SK-N-SH treated with all-trans-retinoic acid at 6 μM for 48 hours (cell line): ENCODE results near the gene RGR.

Experiments
- ATAC-seq: fragments of 200-7000 bp; cut with Tn5 transposase; 3 replicates; pipeline ENCODE4 v1.9.1; 2020; ENCODE audit warnings: mild to moderate bottlenecking, moderate library complexity
- ARNTL ChIP-seq: fragments of 450-650 bp; formaldehyde crosslinking; IDR thresholded peaks from 2 replicates; pipeline ENCODE4 v1.5.0; 2020; ENCODE audit warnings: low read depth, mild to moderate bottlenecking, moderate library complexity, borderline replicate concordance
- BACH2 ChIP-seq: fragments of 250-450 bp; sonication (Bioruptor Pico); IDR thresholded peaks from 2 replicates; pipeline ENCODE4 v1.9.0; 2021; ENCODE audit warnings: mild to moderate bottlenecking, borderline replicate concordance
- CSDC2 ChIP-seq: fragments of 250-450 bp; sonication (Bioruptor Pico); IDR thresholded peaks from 2 replicates; pipeline ENCODE4 v1.5.0; 2020; ENCODE audit warnings: mild to moderate bottlenecking, moderate library complexity
- ESRRG ChIP-seq: fragments of 250-450 bp; sonication (Bioruptor Pico); IDR thresholded peaks from 2 replicates; pipeline ENCODE4 v1.6.1; 2021; ENCODE audit warnings: mild to moderate bottlenecking
- GLIS3 ChIP-seq: fragments of 250-450 bp; sonication (Bioruptor Pico); IDR thresholded peaks from 2 replicates; pipeline ENCODE4 v1.5.0; 2020; ENCODE audit warnings: mild to moderate bottlenecking, moderate library complexity
- ISL1 ChIP-seq: fragments of 250-450 bp; sonication (Bioruptor Pico); IDR thresholded peaks from 2 replicates; pipeline ENCODE4 v2.1.2; 2022; ENCODE audit warnings: mild to moderate bottlenecking, moderate library complexity
- OSR1 ChIP-seq: fragments of 250-450 bp; sonication (Bioruptor Pico); IDR thresholded peaks from 2 replicates; pipeline ENCODE4 v1.8.0; 2022; ENCODE audit warnings: moderate library complexity, mild to moderate bottlenecking, inconsistent platforms
- PPARA ChIP-seq: fragments of 250-450 bp; sonication (Bioruptor Pico); IDR thresholded peaks from 2 replicates; pipeline ENCODE4 v1.5.0; 2020; ENCODE audit warnings: mild to moderate bottlenecking, borderline replicate concordance
- RARB ChIP-seq: fragments of 250-450 bp; sonication (Bioruptor Pico); IDR thresholded peaks from 2 replicates; pipeline ENCODE4 v1.8.0; 2021; ENCODE audit warnings: mild to moderate bottlenecking, moderate library complexity
- SNAI2 ChIP-seq: fragments of 250-450 bp; sonication (Bioruptor Pico); IDR thresholded peaks from 2 replicates; pipeline ENCODE4 v1.5.0; 2020; ENCODE audit warnings: mild to moderate bottlenecking, moderate library complexity
- TCF4 ChIP-seq: fragments of 250-450 bp; sonication (Bioruptor Pico); IDR thresholded peaks from 2 replicates; pipeline ENCODE4 v1.8.0; 2021; ENCODE audit warnings: mild to moderate bottlenecking, moderate library complexity, borderline replicate concordance
- TOX ChIP-seq: fragments of 250-450 bp; sonication (Bioruptor Pico); IDR thresholded peaks from 2 replicates; pipeline ENCODE4 v1.8.0; 2021; ENCODE audit warnings: mild to moderate bottlenecking, moderate library complexity, borderline replicate concordance
- ZC3H10 ChIP-seq: fragments of 250-450 bp; sonication (Bioruptor Pico); IDR thresholded peaks from 2 replicates; pipeline ENCODE4 v1.5.1; 2021; ENCODE audit warnings: mild to moderate bottlenecking, moderate library complexity
- ZFP3 ChIP-seq: fragments of 250-450 bp; sonication (Bioruptor Pico); IDR thresholded peaks from 2 replicates; pipeline ENCODE4 v1.5.0; 2020; ENCODE audit warnings: mild to moderate bottlenecking, moderate library complexity
- ZFP30 ChIP-seq: fragments of 450-650 bp; formaldehyde crosslinking; IDR thresholded peaks from 2 replicates; pipeline ENCODE4 v1.5.0; 2022; ENCODE audit warnings: mild to moderate bottlenecking, moderate library complexity
- ZNF565 ChIP-seq: fragments of 450-650 bp; formaldehyde crosslinking; conservative IDR thresholded peaks from 2 replicates; pipeline ENCODE4 v1.5.0; 2020; ENCODE audit warnings: low read depth, mild to moderate bottlenecking, moderate library complexity
- ZNF70 ChIP-seq: fragments of 450-650 bp; formaldehyde crosslinking; IDR thresholded peaks from 2 replicates; pipeline ENCODE4 v1.5.0; 2020; ENCODE audit warnings: mild to moderate bottlenecking, moderate library complexity
- ZNF8 ChIP-seq: fragments of 450-650 bp; formaldehyde crosslinking; IDR thresholded peaks from 2 replicates; pipeline ENCODE4 v1.5.0; 2020; ENCODE audit warnings: mild to moderate bottlenecking, moderate library complexity
- TF ChIP-seq, protein P1 (sequence below): fragments of 250-450 bp; sonication (Bioruptor Pico); IDR thresholded peaks from 2 replicates; pipeline ENCODE4 v1.8.0; 2021; ENCODE audit warnings: low read depth, mild to moderate bottlenecking, moderate library complexity, borderline replicate concordance
- TF ChIP-seq, protein P2 (sequence below): fragments of 250-450 bp; sonication (Bioruptor Pico); IDR thresholded peaks from 2 replicates; pipeline ENCODE4 v1.8.0; 2020; ENCODE audit warnings: mild to moderate bottlenecking, moderate library complexity, borderline replicate concordance
- TF ChIP-seq, protein P3 (sequence below): fragments of 250-450 bp; sonication (Bioruptor Pico); IDR thresholded peaks from 2 replicates; pipeline ENCODE4 v1.5.0; 2020; ENCODE audit warnings: mild to moderate bottlenecking, moderate library complexity
- TF ChIP-seq, protein P4 (sequence below): fragments of 250-450 bp; sonication (Bioruptor Pico); IDR thresholded peaks from 2 replicates; pipeline ENCODE4 v1.5.1; 2021; ENCODE audit warnings: mild to moderate bottlenecking, moderate library complexity
- TF ChIP-seq, protein P5 (sequence below): fragments of 250-450 bp; sonication (Bioruptor Pico); IDR thresholded peaks from 2 replicates; pipeline ENCODE4 v1.5.1; 2020; ENCODE audit warnings: low read depth, mild to moderate bottlenecking, moderate library complexity

RGR gene

DNA sequence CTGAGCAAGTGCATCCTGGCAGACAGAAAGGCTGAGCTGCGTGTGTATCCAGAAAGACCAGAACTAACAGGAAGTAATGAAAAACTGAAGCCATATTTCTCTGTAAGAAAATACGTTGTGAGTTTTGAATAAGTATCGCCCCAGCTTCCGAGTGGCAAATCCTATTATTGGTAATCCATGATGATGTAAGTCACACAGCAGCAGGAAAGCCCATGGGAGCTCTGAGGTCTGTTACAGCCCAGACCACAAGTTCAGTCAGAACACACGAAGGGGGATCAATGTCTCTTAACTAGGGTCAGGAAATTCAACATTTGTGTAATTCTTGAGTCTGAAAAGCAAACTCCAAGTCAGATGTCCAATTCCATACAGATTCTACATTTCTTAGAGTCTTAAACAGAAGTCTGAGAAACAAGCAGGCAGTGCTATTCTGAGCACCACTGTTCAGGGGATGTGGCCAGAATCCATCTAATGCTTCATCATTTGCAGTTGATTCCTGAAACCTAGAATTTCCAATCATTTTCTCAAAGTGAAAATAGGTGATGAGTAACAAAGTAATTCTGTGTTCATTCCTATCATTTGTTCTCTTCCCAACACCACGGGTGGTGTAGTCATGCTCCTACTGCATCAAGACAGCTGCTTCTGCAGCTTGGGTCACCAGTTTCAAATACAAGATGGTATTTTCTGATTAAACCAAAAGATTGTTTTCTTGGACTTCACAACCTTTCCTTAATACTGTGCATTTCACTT lies 19.3 kb upstream of the RGR start, which contains the start of gene LRIT2 (continued):
- TF ChIP-seq ZC3H10 (CRISPR knock-in tag): no peak

DNA sequence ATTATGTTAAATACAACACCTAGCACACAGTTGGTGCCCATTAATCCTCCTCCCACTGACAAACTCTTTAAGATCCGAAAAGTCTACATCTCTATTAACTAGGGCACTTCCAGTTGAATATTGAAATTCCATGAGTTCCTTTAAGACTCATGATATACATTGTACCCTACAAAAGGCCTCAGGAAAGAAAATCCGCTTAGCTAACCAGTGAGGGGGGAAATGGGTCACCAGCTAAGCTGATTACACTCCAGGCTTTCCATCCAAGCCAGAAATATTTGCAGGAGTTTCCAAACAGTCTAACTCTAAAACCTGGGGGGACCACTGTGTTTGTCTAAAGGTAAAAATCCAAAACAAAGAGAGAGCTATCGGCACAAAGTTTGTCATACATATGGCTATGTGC lies 18.2 kb upstream of the RGR start:
- TF ChIP-seq, protein P1, sequence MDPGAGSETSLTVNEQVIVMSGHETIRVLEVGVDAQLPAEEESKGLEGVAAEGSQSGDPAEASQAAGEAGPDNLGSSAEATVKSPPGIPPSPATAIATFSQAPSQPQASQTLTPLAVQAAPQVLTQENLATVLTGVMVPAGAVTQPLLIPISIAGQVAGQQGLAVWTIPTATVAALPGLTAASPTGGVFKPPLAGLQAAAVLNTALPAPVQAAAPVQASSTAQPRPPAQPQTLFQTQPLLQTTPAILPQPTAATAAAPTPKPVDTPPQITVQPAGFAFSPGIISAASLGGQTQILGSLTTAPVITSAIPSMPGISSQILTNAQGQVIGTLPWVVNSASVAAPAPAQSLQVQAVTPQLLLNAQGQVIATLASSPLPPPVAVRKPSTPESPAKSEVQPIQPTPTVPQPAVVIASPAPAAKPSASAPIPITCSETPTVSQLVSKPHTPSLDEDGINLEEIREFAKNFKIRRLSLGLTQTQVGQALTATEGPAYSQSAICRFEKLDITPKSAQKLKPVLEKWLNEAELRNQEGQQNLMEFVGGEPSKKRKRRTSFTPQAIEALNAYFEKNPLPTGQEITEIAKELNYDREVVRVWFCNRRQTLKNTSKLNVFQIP (CRISPR knock-in tag): no peak
- TF ChIP-seq TCF4 (no peak), ZFP3 (CRISPR knock-in tag) (no peak), OSR1 (CRISPR knock-in tag) (no peak), ZNF8 (CRISPR knock-in tag) (no peak), ISL1 (no peak), ZNF565 (no peak), BACH2 (CRISPR knock-in tag) (no peak), GLIS3 (no peak), ESRRG (CRISPR knock-in tag) (no peak), CSDC2 (no peak), SNAI2 (no peak), RARB (CRISPR knock-in tag) (no peak), ZC3H10 (CRISPR knock-in tag) (no peak), TOX (CRISPR knock-in tag) (no peak)
- TF ChIP-seq, protein P2, sequence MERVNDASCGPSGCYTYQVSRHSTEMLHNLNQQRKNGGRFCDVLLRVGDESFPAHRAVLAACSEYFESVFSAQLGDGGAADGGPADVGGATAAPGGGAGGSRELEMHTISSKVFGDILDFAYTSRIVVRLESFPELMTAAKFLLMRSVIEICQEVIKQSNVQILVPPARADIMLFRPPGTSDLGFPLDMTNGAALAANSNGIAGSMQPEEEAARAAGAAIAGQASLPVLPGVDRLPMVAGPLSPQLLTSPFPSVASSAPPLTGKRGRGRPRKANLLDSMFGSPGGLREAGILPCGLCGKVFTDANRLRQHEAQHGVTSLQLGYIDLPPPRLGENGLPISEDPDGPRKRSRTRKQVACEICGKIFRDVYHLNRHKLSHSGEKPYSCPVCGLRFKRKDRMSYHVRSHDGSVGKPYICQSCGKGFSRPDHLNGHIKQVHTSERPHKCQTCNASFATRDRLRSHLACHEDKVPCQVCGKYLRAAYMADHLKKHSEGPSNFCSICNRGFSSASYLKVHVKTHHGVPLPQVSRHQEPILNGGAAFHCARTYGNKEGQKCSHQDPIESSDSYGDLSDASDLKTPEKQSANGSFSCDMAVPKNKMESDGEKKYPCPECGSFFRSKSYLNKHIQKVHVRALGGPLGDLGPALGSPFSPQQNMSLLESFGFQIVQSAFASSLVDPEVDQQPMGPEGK (CRISPR knock-in tag): no peak
- TF ChIP-seq, protein P3, sequence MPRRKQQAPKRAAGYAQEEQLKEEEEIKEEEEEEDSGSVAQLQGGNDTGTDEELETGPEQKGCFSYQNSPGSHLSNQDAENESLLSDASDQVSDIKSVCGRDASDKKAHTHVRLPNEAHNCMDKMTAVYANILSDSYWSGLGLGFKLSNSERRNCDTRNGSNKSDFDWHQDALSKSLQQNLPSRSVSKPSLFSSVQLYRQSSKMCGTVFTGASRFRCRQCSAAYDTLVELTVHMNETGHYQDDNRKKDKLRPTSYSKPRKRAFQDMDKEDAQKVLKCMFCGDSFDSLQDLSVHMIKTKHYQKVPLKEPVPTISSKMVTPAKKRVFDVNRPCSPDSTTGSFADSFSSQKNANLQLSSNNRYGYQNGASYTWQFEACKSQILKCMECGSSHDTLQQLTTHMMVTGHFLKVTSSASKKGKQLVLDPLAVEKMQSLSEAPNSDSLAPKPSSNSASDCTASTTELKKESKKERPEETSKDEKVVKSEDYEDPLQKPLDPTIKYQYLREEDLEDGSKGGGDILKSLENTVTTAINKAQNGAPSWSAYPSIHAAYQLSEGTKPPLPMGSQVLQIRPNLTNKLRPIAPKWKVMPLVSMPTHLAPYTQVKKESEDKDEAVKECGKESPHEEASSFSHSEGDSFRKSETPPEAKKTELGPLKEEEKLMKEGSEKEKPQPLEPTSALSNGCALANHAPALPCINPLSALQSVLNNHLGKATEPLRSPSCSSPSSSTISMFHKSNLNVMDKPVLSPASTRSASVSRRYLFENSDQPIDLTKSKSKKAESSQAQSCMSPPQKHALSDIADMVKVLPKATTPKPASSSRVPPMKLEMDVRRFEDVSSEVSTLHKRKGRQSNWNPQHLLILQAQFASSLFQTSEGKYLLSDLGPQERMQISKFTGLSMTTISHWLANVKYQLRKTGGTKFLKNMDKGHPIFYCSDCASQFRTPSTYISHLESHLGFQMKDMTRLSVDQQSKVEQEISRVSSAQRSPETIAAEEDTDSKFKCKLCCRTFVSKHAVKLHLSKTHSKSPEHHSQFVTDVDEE: no peak
- ATAC-seq: no peak

DNA sequence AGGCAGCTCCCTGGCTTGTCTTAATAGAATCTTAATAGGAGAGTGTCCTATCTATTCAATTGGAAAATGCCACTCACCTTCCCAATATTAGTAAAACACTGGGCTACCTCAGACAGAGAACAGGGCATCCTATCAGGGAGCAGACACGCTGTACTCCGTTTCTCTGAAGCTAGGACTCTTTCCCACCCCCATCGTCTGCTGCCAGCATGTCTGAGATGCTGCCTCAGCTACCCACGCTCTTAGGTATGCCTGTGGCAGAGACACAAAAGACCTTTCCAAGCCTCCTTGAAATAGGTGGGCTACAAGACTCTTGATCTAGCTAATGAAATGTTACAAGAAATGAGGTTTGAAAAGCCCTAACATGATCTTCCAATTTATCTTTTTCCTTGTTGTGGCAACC lies 17.0 kb upstream of the RGR start:
- ATAC-seq: no peak
- TF ChIP-seq ZC3H10 (CRISPR knock-in tag): no peak
- TF ChIP-seq RARB (CRISPR knock-in tag): no peak
- TF ChIP-seq ZNF8 (CRISPR knock-in tag): no peak
- TF ChIP-seq TOX (CRISPR knock-in tag): no peak
- no peak for TF ChIP-seq ARNTL (CRISPR knock-in tag)
- no peak for TF ChIP-seq ZNF70 (CRISPR knock-in tag)
- TF ChIP-seq SNAI2: no peak
- no peak for TF ChIP-seq OSR1 (CRISPR knock-in tag)
- no peak for TF ChIP-seq GLIS3
- no peak for TF ChIP-seq PPARA (CRISPR knock-in tag)
- no peak for TF ChIP-seq ESRRG (CRISPR knock-in tag)
- no peak for TF ChIP-seq ZFP30 (CRISPR knock-in tag)
- no peak for TF ChIP-seq TCF4
- TF ChIP-seq ZNF565: no peak

DNA sequence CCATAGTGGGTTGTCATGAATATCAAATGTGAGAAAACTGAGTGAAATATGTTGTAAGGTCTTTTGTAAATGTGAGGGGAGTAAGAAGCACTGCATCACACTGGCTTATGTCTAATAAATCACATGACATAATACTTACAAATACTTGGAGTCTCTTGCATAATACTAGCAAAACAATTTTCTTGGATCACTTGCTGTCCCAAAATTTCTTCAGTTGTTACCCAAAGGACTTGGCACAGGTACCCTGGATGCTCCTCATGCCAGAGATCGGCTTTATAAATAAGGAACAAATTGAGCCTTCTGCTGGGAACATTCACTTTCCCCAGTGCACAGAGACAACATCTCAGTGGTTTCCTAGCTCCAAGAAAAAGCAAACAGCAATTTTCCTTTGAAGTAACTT lies 14.5 kb upstream of the RGR start:
- ATAC-seq: no peak
- TF ChIP-seq ZNF70 (CRISPR knock-in tag) (no peak), TOX (CRISPR knock-in tag) (no peak), ARNTL (CRISPR knock-in tag) (no peak), SNAI2 (no peak), ZC3H10 (CRISPR knock-in tag) (no peak), ZFP3 (CRISPR knock-in tag) (no peak), ZFP30 (CRISPR knock-in tag) (no peak), GLIS3 (no peak), OSR1 (CRISPR knock-in tag) (no peak), ESRRG (CRISPR knock-in tag) (no peak)
- TF ChIP-seq, protein P4, sequence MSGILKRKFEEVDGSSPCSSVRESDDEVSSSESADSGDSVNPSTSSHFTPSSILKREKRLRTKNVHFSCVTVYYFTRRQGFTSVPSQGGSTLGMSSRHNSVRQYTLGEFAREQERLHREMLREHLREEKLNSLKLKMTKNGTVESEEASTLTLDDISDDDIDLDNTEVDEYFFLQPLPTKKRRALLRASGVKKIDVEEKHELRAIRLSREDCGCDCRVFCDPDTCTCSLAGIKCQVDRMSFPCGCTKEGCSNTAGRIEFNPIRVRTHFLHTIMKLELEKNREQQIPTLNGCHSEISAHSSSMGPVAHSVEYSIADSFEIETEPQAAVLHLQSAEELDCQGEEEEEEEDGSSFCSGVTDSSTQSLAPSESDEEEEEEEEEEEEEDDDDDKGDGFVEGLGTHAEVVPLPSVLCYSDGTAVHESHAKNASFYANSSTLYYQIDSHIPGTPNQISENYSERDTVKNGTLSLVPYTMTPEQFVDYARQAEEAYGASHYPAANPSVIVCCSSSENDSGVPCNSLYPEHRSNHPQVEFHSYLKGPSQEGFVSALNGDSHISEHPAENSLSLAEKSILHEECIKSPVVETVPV (CRISPR knock-in tag): no peak
- TF ChIP-seq, protein P2 (CRISPR knock-in tag): no peak
- TF ChIP-seq, protein P5, sequence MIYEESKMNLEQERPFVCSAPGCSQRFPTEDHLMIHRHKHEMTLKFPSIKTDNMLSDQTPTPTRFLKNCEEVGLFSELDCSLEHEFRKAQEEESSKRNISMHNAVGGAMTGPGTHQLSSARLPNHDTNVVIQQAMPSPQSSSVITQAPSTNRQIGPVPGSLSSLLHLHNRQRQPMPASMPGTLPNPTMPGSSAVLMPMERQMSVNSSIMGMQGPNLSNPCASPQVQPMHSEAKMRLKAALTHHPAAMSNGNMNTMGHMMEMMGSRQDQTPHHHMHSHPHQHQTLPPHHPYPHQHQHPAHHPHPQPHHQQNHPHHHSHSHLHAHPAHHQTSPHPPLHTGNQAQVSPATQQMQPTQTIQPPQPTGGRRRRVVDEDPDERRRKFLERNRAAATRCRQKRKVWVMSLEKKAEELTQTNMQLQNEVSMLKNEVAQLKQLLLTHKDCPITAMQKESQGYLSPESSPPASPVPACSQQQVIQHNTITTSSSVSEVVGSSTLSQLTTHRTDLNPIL (CRISPR knock-in tag): no peak
